Activated gamma-delta T cell treated with Interleukin-2 at 50 U/mL for 16 hours (primary cell): ENCODE data around the gene RGL1.

ENCODE experiments used
- DNase-seq: peaks from one replicate; pipeline ENCODE4 v3.0.0-alpha.2; 2020

RGL1 gene

GRCh38 chr1:183870351-183871077 lies 65.6 kb downstream of the RGL1 start:
- DNase-seq, result no peak

DNA sequence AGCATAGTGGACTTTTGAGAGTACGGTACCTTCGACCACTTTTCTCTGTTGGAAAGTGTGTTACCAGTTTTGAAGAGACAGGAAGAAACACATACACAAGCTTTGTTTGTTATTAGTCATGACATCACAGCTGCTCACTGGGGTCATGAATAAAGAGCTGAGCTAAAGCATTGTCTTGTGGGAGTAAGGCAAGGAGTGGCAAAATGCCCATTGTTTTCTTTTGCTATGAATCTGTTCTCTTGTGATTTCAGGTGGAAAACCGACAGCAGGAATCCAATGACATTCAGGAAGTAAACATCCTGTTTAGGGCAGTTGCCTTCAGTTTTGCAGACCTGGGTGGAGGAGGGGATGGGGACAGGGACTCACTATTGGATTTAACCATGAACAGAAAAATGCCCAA lies 66.2 kb downstream of the RGL1 start:
- no peak for DNase-seq

DNA sequence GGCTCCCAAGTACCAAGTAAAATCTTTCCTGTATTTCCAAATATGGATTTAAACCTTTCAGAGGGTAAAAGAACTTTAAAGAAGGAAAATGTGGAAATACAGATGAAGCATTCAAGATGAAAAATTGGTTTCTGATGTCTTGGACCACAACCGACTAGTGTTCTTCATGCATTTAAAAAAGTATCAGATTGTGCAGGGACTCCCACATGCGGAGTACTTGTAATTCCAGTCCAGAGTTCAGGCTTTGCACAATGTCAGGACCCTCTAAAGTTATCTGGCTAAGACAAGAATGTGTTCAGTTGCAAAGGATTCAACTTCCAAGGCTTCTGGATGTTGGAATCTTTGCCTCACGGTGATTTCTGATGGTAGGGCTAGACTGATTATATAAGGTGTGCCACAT lies 66.7 kb downstream of the RGL1 start:
- DNase-seq, result no peak

- DNase-seq, result no peak
Measured at GRCh38 chr1:183872403-183872802, 67.5 kb downstream of the RGL1 start.

DNA sequence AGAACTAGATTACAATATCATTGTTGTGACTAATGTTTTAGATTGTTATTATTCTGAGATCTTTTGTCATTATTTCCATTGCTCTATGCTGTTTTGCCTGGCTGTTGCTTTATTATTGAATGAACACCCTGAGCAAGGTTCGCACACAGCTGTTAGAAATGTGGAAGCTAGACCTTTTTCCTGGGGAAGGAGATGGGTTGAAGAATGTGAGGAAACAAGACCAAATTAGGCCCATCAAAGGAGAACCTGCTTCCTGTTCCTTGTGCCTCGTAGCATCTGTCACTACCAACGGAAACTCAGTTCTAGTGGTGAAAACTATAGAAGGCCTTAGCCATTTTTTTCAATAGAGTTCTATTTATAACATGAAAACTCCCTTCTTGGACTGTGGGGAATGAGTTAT lies 68.7 kb downstream of the RGL1 start:
- no peak for DNase-seq

DNA sequence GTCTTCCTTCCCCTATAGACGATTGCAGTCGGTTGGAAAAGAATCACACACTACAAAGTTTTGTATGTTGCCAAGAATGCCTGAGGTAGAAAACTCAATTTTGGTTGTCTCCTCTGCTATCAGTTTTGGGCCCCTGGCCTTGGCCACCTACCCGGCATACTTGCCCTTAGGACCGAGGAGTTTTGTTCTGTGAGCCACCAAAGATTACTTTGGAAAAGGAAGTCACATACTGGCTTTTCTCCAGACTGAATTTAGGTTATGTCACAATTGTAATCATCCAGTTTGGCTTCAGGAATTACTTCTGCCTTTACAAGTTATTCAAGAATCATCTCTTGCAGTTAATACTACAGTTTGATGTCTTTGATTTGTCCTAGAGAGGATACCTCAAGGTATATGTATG lies 71.4 kb downstream of the RGL1 start:
- DNase-seq, result no peak

DNA sequence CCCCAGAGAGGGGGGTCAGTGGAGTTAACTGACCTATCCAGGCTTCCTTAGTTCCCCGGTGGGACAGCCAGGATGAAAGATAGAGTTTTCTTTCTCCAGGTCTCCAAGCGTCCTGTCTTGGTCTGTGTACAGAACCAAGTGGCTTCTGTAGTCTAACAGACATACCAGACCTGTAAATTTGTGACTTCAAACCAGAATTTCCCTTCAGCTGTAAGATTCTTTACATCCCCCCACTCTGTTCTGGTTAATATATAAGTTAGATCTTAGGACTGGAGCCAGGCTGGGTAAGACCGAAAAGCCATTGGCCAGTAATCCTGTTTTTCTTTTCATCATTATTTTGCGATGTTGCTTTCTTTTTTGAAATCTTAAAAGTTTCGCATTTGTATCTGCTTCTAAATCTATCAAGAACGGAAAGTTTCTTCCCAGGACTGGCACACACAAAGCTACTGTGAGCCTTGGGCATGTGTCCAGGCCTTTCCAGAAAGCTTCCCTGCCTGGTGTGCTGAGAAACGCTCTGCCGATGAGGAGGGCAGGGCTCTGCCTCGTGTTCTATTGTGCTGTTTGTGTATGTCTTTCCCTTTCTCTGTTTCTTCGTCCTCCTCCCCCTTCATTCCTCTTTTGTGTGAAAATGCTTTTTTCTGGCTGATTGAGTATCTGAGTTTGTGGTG lies 72.3 kb downstream of the RGL1 start:
- DNase-seq, result no peak

DNA sequence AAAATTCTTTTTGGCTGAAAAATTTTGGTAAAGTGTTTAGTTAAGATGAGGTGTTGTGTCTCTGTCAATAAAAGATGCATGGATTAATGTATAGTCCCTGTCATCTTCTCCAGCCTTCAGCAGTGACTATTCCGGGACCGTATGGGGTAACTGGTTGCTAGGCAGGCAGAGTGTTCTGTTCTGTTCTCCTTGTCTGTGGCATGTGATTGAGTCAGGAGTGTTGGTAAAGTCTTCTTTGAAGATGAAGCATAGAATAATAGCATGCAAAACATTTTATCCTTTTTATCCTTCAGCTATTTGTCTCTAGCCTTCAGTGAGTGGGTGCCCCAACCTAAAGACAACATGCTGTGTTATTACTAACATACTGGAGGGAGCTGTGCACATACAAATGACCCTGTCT lies 74.6 kb downstream of the RGL1 start:
- DNase-seq, result no peak

GRCh38 chr1:183879966-183880365 lies 75.0 kb downstream of the RGL1 start:
- no peak for DNase-seq

GRCh38 chr1:183880531-183881243 lies 75.8 kb downstream of the RGL1 start:
- no peak for DNase-seq

GRCh38 chr1:183881387-183882131 lies 76.6 kb downstream of the RGL1 start:
- DNase-seq, result no peak

- no peak for DNase-seq
Measured at GRCh38 chr1:183882335-183883167, 77.6 kb downstream of the RGL1 start.

DNA sequence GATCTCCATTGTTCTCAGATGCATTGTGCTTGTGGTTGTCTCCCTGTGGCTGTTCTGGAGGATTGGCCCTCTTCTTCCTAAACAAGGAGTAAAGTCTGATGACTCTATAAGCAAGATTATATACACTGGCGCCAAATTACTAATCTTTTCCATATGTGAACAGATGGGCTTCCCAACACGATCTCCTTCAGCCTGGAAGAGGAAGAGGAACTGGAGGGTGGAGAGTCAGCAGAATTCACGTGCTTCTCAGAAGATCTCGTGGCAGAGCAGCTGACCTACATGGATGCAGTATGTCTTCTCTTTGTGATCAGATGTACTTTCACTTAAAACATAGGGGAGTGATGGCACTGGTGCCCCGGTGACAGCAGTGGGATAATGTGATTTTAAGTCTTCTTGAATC lies 78.7 kb downstream of the RGL1 start:
- no peak for DNase-seq

- DNase-seq, result no peak
Measured at GRCh38 chr1:183884526-183884925, 79.6 kb downstream of the RGL1 start.

GRCh38 chr1:183885142-183885735 lies 80.3 kb downstream of the RGL1 start:
- no peak for DNase-seq

GRCh38 chr1:183886083-183886828 lies 81.3 kb downstream of the RGL1 start:
- DNase-seq, result no peak

- no peak for DNase-seq
Measured at GRCh38 chr1:183886853-183887252, 81.9 kb downstream of the RGL1 start.

DNA sequence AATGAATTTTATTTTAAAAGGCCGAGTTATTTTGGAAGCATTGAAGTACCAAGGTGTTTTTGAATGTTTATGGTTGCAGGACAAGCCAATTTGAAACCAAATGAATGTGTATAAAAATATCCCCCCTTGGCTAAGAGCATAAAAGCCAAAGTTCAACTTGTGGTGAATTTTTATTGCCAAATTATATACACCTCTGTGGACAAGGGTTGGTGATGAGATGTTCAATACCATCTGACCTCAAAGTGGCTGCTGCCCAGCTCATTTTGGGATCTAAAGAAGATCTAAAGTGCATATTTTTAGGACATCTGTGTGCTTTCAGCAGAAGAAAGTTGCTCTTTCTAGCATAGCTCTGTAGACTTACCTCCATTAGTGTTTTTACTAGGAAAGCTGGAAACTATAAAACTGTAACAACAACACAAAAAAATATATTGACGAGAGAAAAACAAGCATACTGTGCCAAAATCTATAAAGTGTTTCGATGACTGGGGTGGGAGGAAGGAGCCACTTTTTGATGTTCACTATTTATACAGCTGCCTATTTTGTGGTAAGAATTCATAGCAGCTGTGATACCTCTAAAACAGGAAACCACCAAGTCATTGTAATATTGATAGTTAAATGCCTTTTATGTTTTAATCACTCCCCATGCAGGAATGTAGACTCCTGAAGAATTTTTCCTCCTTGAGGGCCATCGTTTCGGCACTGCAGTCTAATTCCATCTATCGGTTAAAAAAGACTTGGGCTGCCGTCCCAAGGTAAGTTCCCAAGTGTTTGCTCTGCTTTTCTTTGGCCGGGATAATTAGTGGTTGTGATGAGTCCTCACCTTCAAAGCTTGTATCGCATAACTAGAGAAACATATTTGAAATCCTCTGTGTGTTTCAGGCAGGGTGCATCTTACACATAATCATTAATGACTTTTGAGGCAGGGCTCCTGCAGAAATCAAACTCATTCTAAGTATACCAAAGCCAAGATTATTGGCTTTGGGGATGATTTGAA lies 83.2 kb downstream of the RGL1 start:
- DNase-seq, result no peak

- DNase-seq, result no peak
Measured at GRCh38 chr1:183889095-183889494, 84.2 kb downstream of the RGL1 start.
